SH-SY5Y (cell line): ENCODE measurements around the gene DYNLRB1.

Source experiments
- GATA2 ChIP-seq: IDR thresholded peaks from 2 replicates; pipeline ENCODE4 v1.6.1; 2011; ENCODE audit warnings: mild to moderate bottlenecking, low read depth, low read length
- GATA3 ChIP-seq: IDR thresholded peaks from 2 replicates; pipeline ENCODE4 v1.6.1; 2011; ENCODE audit warnings: low read depth, mild to moderate bottlenecking, low read length, moderate library complexity

Gene DYNLRB1

GRCh38 chr20:34558320-34559218, 42.3 kb downstream of the DYNLRB1 start, which contains the start of gene MAP1LC3A:
Gene MAP1LC3A, plus strand, starts transcription at chr20:34558718. Its CDS starts 151 bp downstream, at chr20:34558869.
- TF ChIP-seq GATA3 (no peak), GATA2 (no peak)

GRCh38 chr20:34559311-34560140, 43.3 kb downstream of the DYNLRB1 start:
- no peak for TF ChIP-seq GATA3
- TF ChIP-seq GATA2: no peak

GRCh38 chr20:34560141-34560523, 43.9 kb downstream of the DYNLRB1 start:
- no peak for TF ChIP-seq GATA3
- no peak for TF ChIP-seq GATA2

- no peak for TF ChIP-seq GATA3
- no peak for TF ChIP-seq GATA2
These were observed 44.4 kb downstream of the DYNLRB1 start for GRCh38 chr20:34560614-34561013.

GRCh38 chr20:34561661-34562060, 45.4 kb downstream of the DYNLRB1 start:
- TF ChIP-seq GATA3 (no peak), GATA2 (no peak)

- no peak for TF ChIP-seq GATA2
These were observed 46.4 kb downstream of the DYNLRB1 start for GRCh38 chr20:34562641-34563040.

GRCh38 chr20:34564833-34565232, 48.6 kb downstream of the DYNLRB1 start:
- TF ChIP-seq GATA2 (no peak), GATA3 (no peak)

GRCh38 chr20:34566978-34567891, 51.0 kb downstream of the DYNLRB1 start:
- TF ChIP-seq GATA2 (no peak), GATA3 (no peak)

GRCh38 chr20:34567892-34568865, 52.0 kb downstream of the DYNLRB1 start:
- TF ChIP-seq GATA3 (no peak), GATA2 (no peak)

- TF ChIP-seq GATA3 (no peak), GATA2 (no peak)
These were observed 53.4 kb downstream of the DYNLRB1 start for GRCh38 chr20:34569598-34569997.

- no peak for TF ChIP-seq GATA3
- TF ChIP-seq GATA2: no peak
These were observed 54.7 kb downstream of the DYNLRB1 start for GRCh38 chr20:34570859-34571306.

- TF ChIP-seq GATA2 (no peak), GATA3 (no peak)
These were observed 55.5 kb downstream of the DYNLRB1 start for GRCh38 chr20:34571753-34572152.

GRCh38 chr20:34573541-34574300, 57.5 kb downstream of the DYNLRB1 start:
- no peak for TF ChIP-seq GATA3
- TF ChIP-seq GATA2: no peak
